Measurements from ENCODE around the gene PDLIM1. TPM values are rescaled to one million over a fixed set of nuclear protein-coding genes. Genes with fewer than 3 reads are reported as not detected.

The PDLIM1 gene
- total RNA-seq, 6 experiments from 2014 or later: 63.9 to 105 (median 82.1) TPM

GRCh38 chr10:95281206-95281605 lies 9.6 kb downstream of the PDLIM1 start:
- 52% methylated on average over 2 of the region's 2 CpGs for WGBS (ENCODE audit: insufficient coverage, low coverage, low lambda C conversion rate, missing lambda C conversion rate)
- no peaks in the 10 kb centered on the region for H3K9me3 ChIP-seq
- H3K4me3 ChIP-seq: no peak overlapping the region
- intact Hi-C loops (cut with DNase I): no loop called here
- TF ChIP-seq, protein P1, sequence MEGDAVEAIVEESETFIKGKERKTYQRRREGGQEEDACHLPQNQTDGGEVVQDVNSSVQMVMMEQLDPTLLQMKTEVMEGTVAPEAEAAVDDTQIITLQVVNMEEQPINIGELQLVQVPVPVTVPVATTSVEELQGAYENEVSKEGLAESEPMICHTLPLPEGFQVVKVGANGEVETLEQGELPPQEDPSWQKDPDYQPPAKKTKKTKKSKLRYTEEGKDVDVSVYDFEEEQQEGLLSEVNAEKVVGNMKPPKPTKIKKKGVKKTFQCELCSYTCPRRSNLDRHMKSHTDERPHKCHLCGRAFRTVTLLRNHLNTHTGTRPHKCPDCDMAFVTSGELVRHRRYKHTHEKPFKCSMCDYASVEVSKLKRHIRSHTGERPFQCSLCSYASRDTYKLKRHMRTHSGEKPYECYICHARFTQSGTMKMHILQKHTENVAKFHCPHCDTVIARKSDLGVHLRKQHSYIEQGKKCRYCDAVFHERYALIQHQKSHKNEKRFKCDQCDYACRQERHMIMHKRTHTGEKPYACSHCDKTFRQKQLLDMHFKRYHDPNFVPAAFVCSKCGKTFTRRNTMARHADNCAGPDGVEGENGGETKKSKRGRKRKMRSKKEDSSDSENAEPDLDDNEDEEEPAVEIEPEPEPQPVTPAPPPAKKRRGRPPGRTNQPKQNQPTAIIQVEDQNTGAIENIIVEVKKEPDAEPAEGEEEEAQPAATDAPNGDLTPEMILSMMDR (IDR thresholded peaks at IDR 0.05): no peak
- no peak for TF ChIP-seq POLR2A (IDR thresholded peaks at IDR 0.05)
- ATAC-seq: no peak
- H3K27me3 ChIP-seq: no peaks in the 10 kb centered on the region
- no peak for DNase-seq
- peaks cover 0 to 50% (median 17%) of the 10 kb centered on the region in 4 donors for H3K4me1 ChIP-seq
- H3K27ac ChIP-seq: peak overlapping the region; percentile 60 to 85 (median 83)
- H3K36me3 ChIP-seq: no peaks in the 10 kb centered on the region

- Histone ChIP-seq H3K4me3 (no peak overlapping the region), H3K27me3 (no peaks in the 10 kb centered on the region), H3K27ac (peak overlapping the region; percentile 60 to 85 (median 83)), H3K9me3 (no peaks in the 10 kb centered on the region), H3K36me3 (no peaks in the 10 kb centered on the region), H3K4me1 (peaks cover 0 to 55% (median 18%) of the 10 kb centered on the region in 4 donors)
- 23% methylated on average over 2 of the region's 2 CpGs for WGBS (ENCODE audit: insufficient coverage, low coverage, low lambda C conversion rate, missing lambda C conversion rate)
- intact Hi-C loops (cut with DNase I): no loop called here
- peak; percentile 70 to 89 (median 84) for ATAC-seq
- DNase-seq: peak in 1 of 3 donors; percentile 79
- peak; percentile 45 for TF ChIP-seq POLR2A (IDR thresholded peaks at IDR 0.05)
- TF ChIP-seq, protein P1 (IDR thresholded peaks at IDR 0.05): no peak
These were observed 10.2 kb downstream of the PDLIM1 start for GRCh38 chr10:95280637-95281036.

DNA sequence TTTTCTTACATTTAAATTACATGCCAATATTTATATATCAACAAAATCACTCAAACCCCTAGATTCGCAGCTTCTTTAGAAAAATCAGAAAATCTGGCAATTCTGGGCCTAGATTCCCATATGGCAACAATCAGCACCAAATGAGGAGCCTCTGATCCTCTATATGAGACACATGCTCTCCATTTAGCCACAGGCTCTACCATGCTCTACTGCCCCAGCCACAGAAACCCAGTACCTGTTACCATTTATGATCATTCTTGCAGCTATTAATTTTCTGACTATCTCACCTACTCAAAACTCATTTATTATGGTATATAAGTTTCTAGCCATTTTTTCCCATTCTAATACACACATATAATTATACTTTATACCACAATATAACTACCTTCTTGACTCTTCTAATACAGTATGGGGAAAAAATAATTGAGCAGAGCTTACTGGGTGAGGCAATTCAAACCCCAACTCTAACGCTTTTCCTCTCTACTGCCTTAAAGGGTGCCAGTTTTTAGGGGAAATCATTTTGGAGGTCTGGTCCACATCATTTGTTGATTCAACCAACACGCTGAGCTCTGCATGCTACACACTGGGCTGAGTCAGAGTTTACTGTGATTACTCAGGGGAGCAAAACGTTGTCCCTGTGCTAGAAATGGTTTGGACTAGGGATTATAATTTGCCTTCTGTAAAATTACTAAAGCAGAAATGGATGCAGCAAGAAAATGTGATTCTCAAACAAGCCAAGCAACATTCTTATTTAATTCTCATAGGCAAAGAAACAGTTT lies 11.6 kb downstream of the PDLIM1 start:
- Histone ChIP-seq H3K27ac (peak overlapping the region; percentile 60 to 85 (median 83)), H3K27me3 (no peaks in the 10 kb centered on the region), H3K4me1 (peaks cover 0 to 69% (median 19%) of the 10 kb centered on the region in 4 donors), H3K9me3 (no peaks in the 10 kb centered on the region), H3K4me3 (no peak overlapping the region), H3K36me3 (no peaks in the 10 kb centered on the region)
- ATAC-seq (peak; percentile 50 to 69 (median 54)), DNase-seq (no peak)
- intact Hi-C loops (cut with DNase I): no loop called here
- 37% methylated on average over 4 of the region's 4 CpGs for WGBS (ENCODE audit: insufficient coverage, low coverage, low lambda C conversion rate, missing lambda C conversion rate)
- TF ChIP-seq, protein P1 (IDR thresholded peaks at IDR 0.05): no peak
- TF ChIP-seq POLR2A (IDR thresholded peaks at IDR 0.05): no peak

DNA sequence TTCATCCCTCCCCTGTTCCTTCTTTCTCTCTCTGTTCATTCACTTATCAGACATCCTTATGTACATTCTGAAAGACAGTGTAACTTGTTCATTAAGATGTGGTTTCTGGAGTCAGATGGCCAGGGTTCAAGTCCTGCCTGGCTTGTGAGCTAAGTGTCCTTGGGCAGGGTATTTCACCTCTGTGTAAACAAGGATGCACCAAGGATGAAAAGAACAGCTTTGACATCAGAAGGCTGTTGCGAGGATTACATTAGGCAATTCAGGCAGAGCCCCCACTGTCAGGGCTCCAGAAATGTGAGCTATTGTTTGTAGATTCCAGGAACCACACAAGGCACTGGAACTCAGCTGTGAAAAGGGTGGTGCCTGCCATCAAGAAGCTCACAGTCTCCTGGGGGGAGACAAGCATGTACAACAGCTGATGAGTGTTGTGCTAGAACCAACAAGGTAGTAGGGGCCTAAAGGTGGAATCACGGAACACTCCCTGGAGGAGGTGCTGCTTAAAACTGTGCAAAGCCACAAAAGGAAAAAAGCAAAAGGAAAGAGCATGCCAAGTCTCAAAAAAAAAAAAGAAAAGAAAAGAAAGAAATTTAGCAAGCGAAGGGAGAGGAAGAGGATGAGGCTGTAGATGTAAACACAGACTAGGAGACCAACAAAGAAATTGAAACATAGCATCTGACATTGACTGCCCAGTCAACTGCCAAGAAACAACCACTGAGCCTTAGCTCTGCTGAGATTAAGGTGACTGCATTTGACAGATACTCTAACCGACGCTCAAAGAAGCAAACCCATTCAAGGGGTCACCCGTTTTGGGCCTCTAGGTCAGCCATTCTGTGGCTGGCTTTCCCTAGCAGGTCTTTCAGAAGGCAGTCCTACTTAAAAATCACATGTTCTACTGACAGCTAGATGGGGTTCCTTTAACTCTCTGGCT lies 12.5 kb downstream of the PDLIM1 start:
- 53% methylated on average over 2 of the region's 6 CpGs for WGBS (ENCODE audit: insufficient coverage, low coverage, low lambda C conversion rate, missing lambda C conversion rate)
- peaks cover 0 to 77% (median 23%) of the 10 kb centered on the region in 4 donors for H3K4me1 ChIP-seq
- H3K27ac ChIP-seq: peak overlapping the region in 2 of 3 donors; percentile 83 to 85
- no peaks in the 10 kb centered on the region for H3K9me3 ChIP-seq
- DNase-seq: no peak
- ATAC-seq: peak in 1 of 4 donors; percentile 0
- intact Hi-C loops (cut with DNase I): no loop called here
- H3K27me3 ChIP-seq: no peaks in the 10 kb centered on the region
- no peak overlapping the region for H3K4me3 ChIP-seq
- H3K36me3 ChIP-seq: no peaks in the 10 kb centered on the region
- no peak for TF ChIP-seq POLR2A (IDR thresholded peaks at IDR 0.05)
- TF ChIP-seq, protein P1 (IDR thresholded peaks at IDR 0.05): no peak
